ENCODE measurements around the gene CD3G. TPM values are rescaled to one million over a fixed set of nuclear protein-coding genes. Genes with fewer than 3 reads are reported as not detected.

The CD3G gene
- total RNA-seq, 2 donors from 2014 or later: not detected

DNA sequence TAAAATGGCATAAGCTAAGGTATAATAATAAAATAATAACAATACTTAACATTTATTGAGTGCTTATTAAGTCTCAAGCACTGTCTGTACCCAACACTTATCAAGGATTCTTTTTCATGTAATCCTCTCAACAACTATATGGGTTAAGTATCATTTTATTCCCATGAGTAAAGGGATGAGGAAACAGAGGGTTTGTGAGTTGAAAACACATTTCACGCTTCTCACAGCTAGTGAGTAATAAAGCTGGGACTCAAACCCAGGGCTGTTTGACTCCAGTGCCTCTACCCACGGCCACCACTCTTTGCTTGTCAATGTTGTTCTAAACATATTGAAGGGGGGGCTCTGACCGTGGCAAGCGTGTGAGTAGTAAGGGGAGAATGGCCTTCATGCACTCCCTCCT lies 30.9 kb upstream of the CD3G start:
- Histone ChIP-seq H3K9ac (ENCODE audit: extremely low read depth, low read length, poor library complexity, severe bottlenecking) (no peak overlapping the region), H3K36me3 (ENCODE audit: control insufficient read depth, insufficient read depth, low read length) (no peaks in the 10 kb centered on the region), H3K4me1 (ENCODE audit: control insufficient read depth, insufficient read depth, low read length) (peaks cover 20% of the 10 kb centered on the region), H3K27me3 (ENCODE audit: control insufficient read depth, insufficient read depth, low read length, poor library complexity, severe bottlenecking) (no peaks in the 10 kb centered on the region), H3K4me3 (ENCODE audit: low read length) (no peak overlapping the region), H3K27ac (ENCODE audit: low read depth, low read length) (no peak overlapping the region), H3K9me3 (ENCODE audit: control insufficient read depth, low read length) (peaks cover 4% of the 10 kb centered on the region)
- Mint-ChIP-seq H3K4me3 (no peak overlapping the region), H3K27ac (no peak overlapping the region), H3K9me3 (peaks cover 5% of the 10 kb centered on the region), H3K36me3 (ENCODE audit: low read depth) (no peaks in the 10 kb centered on the region), H3K27me3 (ENCODE audit: insufficient read depth) (peaks cover 13% of the 10 kb centered on the region), H3K4me1 (peaks cover 39% of the 10 kb centered on the region)
- DNase-seq: no peak
- TF ChIP-seq, protein P1, sequence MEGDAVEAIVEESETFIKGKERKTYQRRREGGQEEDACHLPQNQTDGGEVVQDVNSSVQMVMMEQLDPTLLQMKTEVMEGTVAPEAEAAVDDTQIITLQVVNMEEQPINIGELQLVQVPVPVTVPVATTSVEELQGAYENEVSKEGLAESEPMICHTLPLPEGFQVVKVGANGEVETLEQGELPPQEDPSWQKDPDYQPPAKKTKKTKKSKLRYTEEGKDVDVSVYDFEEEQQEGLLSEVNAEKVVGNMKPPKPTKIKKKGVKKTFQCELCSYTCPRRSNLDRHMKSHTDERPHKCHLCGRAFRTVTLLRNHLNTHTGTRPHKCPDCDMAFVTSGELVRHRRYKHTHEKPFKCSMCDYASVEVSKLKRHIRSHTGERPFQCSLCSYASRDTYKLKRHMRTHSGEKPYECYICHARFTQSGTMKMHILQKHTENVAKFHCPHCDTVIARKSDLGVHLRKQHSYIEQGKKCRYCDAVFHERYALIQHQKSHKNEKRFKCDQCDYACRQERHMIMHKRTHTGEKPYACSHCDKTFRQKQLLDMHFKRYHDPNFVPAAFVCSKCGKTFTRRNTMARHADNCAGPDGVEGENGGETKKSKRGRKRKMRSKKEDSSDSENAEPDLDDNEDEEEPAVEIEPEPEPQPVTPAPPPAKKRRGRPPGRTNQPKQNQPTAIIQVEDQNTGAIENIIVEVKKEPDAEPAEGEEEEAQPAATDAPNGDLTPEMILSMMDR (conservative IDR thresholded peaks at IDR 0.05): no peak
- WGBS, 2 experiments (ENCODE audit: insufficient coverage in 1 of 2, insufficient read length in 1 of 2): 96 to 100% methylated on average over 2 of the region's 4 CpGs

DNA sequence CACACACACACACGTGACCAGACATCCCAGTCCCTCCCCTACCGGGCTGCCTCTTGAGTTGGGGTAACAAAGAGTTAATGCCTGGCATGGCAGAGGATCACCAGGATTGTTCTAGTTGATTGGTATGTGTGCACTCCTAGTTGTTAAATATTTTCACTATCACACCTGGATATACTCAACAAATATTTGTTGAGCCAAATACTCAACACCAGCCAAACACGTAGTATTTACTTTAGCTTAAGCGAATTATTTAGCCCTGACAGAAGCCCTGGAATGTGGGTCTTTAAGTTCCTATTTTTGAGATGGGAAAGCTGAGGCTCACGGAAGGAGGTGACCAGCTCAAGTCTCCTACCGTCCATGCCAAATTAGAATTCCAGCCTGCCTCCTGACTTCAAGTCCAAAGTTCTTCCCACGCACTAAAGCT lies 29.1 kb upstream of the CD3G start:
- Mint-ChIP-seq H3K4me3 (peak overlapping the region; percentile 47), H3K9me3 (peaks cover 5% of the 10 kb centered on the region), H3K27me3 (ENCODE audit: insufficient read depth) (peaks cover 20% of the 10 kb centered on the region), H3K4me1 (peaks cover 39% of the 10 kb centered on the region), H3K27ac (peak overlapping the region; percentile 96), H3K36me3 (ENCODE audit: low read depth) (no peaks in the 10 kb centered on the region)
- Histone ChIP-seq H3K27ac (ENCODE audit: low read depth, low read length) (no peak overlapping the region), H3K36me3 (ENCODE audit: control insufficient read depth, insufficient read depth, low read length) (no peaks in the 10 kb centered on the region), H3K9ac (ENCODE audit: extremely low read depth, low read length, poor library complexity, severe bottlenecking) (peak overlapping the region; percentile 14), H3K4me1 (ENCODE audit: control insufficient read depth, insufficient read depth, low read length) (peaks cover 20% of the 10 kb centered on the region), H3K27me3 (ENCODE audit: control insufficient read depth, insufficient read depth, low read length, poor library complexity, severe bottlenecking) (no peaks in the 10 kb centered on the region), H3K9me3 (ENCODE audit: control insufficient read depth, low read length) (peaks cover 7% of the 10 kb centered on the region), H3K4me3 (ENCODE audit: low read length) (peak overlapping the region; percentile 70)
- TF ChIP-seq, protein P1 (conservative IDR thresholded peaks at IDR 0.05): no peak
- WGBS, 2 experiments (ENCODE audit: insufficient coverage in 1 of 2, insufficient read length in 1 of 2): 39 to 61% methylated on average over 2 to 5 of the region's 7 CpGs
- no peak for DNase-seq

DNA sequence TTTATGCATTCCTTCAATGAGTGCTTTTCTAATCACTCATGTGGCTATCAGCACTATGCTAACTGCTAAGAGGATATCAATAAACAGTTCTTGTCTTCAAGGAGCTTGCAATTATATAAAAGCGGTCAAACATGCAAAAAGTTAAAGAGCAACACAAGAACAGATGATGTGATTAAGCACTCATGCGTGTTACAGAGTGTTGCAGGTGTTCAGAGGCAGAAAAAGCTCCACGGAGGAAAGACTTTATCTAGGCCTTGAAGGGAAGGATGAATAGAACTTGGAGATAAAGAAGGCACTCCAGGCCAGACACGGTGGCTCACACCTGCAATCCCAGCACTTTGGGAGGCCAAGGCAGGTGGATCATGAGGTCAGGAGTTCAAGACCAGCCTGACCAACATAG lies 26.0 kb upstream of the CD3G start:
- Mint-ChIP-seq H3K27ac (no peak overlapping the region), H3K9me3 (peaks cover 5% of the 10 kb centered on the region)

More for the DNA sequence above, 26.0 kb upstream of the CD3G start:
- H3K36me3 Mint-ChIP-seq (ENCODE audit: low read depth): no peaks in the 10 kb centered on the region
- peaks cover 15% of the 10 kb centered on the region for H3K4me1 ChIP-seq (ENCODE audit: control insufficient read depth, insufficient read depth, low read length)
- H3K4me3 ChIP-seq (ENCODE audit: low read length): peak overlapping the region; percentile 31
- DNase-seq: no peak
- H3K27me3 Mint-ChIP-seq (ENCODE audit: insufficient read depth): peaks cover 10% of the 10 kb centered on the region
- no peaks in the 10 kb centered on the region for H3K27me3 ChIP-seq (ENCODE audit: control insufficient read depth, insufficient read depth, low read length, poor library complexity, severe bottlenecking)
- no peaks in the 10 kb centered on the region for H3K36me3 ChIP-seq (ENCODE audit: control insufficient read depth, insufficient read depth, low read length)
- H3K27ac ChIP-seq (ENCODE audit: low read depth, low read length): no peak overlapping the region
- TF ChIP-seq, protein P1 (conservative IDR thresholded peaks at IDR 0.05): no peak
- peaks cover 7% of the 10 kb centered on the region for H3K9me3 ChIP-seq (ENCODE audit: control insufficient read depth, low read length)
- 92 to 98% methylated on average over 4 of the region's 4 CpGs for WGBS, 2 experiments (ENCODE audit: insufficient coverage in 1 of 2, insufficient read length in 1 of 2)
- H3K4me3 Mint-ChIP-seq: no peak overlapping the region
- no peak overlapping the region for H3K9ac ChIP-seq (ENCODE audit: extremely low read depth, low read length, poor library complexity, severe bottlenecking)
- H3K4me1 Mint-ChIP-seq: peaks cover 42% of the 10 kb centered on the region

Data from endodermal cell (in vitro differentiated cells).